GM11168 (cell line): ENCODE results near the gene SEMA3E.
"Not testable (repeated sequence)": the region's sequence is repeated elsewhere in the genome, so short reads cannot be mapped to it uniquely, and the experiment has no call there.

Experiments used
- in situ Hi-C: fragments of 300-500 bp; cut with MboI; formaldehyde crosslinking; loops from one replicate; pipeline ENCODE4 v1.12.0; 2022; ENCODE audit warnings: low sequenced_read_pairs; ENCODE audit not compliant: unreplicated experiment

The SEMA3E gene

GRCh38 chr7:83459101-83459929 lies 189.6 kb downstream of the SEMA3E start:
- in situ Hi-C loops: not testable (repeated sequence)

DNA sequence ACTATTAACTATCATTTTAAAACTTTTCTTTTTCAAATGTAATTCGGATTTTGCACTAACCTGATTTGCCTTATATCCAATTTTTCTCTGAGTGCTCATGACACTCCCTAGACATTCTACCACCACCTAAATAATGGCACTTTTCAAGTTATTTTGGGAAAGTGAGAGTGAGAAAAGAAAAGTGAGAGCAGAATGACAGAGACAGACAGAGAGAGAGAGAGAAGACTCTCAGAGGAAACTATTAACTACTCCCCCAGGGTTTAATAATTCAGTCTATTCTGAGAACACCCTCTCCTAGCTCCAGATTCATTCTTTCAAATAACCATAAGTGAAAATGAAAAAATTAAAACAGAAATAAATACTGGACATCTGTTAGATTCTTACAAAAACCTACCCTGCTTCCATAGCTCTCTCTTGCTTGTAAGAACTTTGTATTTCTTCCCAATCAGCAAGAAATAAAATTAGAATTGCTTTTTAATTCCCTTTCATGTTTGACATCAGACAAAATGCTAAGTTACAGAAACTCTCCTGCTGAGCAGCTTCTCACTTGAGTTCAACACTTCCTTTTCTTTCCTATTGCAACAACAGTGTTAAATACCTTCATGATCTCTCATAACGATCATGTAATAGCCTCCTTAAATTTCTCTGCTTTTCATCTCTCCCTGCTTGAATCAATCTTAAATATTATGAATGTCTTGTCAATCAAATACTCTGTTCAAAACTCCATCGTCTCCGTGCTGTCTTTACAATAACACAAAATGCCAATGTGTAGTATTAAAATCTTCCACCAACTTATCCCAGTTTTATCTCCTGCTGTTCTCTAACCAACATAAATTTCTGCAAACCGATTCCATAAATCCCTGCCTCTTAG lies 191.7 kb downstream of the SEMA3E start:
- in situ Hi-C loops: no loop called here

GRCh38 chr7:83456413-83456812 lies 192.5 kb downstream of the SEMA3E start:
- in situ Hi-C loops: no loop called here

DNA sequence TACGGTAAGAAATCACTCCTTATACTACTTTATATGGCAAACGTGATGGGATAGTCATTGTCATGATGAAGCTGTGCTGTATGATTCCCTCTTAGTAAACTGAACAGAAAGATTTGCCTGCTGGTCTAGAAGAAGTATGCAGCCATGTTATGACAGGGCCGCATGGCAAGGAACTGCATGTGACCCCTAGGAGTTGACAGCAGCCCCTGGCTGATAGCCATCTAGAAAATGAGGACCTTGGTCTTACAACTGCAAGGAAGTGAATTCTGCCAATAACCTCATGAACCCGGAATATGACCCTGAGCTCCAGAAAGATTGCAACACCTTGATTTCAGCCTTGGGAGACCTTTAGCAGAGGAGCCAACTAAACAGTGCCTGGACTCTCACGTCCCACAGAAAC lies 193.3 kb downstream of the SEMA3E start:
- in situ Hi-C loops: no loop called here

GRCh38 chr7:83452256-83452655 lies 196.7 kb downstream of the SEMA3E start:
- in situ Hi-C loops: no loop called here

DNA sequence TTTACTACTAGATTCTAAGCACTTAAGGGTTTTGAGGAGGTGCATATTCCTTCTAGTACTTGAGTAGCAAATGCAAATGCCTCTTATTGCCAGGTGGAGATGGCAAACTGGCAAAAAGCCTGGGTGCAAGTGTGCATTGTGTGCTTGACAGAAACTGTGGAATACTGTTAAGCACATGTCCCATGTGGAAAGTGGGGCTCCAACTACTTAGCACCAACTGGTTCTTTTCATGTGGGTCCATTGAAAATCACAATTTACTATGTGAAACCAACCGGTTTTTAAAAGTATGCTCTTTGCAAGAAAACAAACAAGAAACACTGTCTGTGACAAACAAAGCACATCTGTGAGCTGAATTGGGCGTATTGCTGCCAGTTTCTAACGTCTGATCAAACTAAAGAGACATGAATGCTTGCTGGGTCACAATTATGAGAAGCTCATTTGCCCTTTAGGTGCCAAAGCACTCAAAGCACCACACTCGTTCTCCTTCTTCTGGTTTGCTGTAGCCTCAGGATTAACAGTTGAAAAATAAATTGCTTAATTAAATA lies 197.4 kb downstream of the SEMA3E start:
- in situ Hi-C loops: no loop called here

- in situ Hi-C loops: no loop called here
Measured at GRCh38 chr7:83449781-83450180, 199.2 kb downstream of the SEMA3E start.

GRCh38 chr7:83447681-83448080 lies 201.3 kb downstream of the SEMA3E start:
- in situ Hi-C loops: no loop called here

GRCh38 chr7:83446102-83446669 lies 202.8 kb downstream of the SEMA3E start:
- in situ Hi-C loops: no loop called here

DNA sequence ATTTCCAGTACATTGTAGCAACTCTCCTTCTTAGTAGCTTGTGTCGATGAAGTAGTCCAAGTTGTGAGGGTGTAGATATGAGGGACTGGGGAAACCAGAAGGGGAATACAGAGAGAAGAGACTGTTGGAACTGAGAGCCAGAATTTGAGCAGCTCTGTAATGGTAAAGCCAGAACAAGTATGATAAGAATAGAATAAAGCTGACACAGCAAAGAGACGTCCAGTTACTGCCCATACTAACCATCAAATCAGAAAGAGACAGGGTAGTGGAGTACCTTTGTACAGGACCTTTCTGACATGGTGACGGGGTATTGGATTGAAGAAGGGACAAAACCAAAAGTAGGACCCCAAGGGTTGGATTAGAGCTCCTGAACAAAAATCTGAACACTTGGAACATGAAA lies 206.0 kb downstream of the SEMA3E start:
- in situ Hi-C loops: no loop called here

GRCh38 chr7:83439026-83439425 lies 209.9 kb downstream of the SEMA3E start:
- in situ Hi-C loops: no loop called here

GRCh38 chr7:83430289-83430688 lies 218.7 kb downstream of the SEMA3E start:
- in situ Hi-C loops: not testable (repeated sequence)

- in situ Hi-C loops: no loop called here
Measured at GRCh38 chr7:83429493-83429892, 219.4 kb downstream of the SEMA3E start.

- in situ Hi-C loops: no loop called here
Measured at GRCh38 chr7:83427884-83428283, 221.1 kb downstream of the SEMA3E start.

DNA sequence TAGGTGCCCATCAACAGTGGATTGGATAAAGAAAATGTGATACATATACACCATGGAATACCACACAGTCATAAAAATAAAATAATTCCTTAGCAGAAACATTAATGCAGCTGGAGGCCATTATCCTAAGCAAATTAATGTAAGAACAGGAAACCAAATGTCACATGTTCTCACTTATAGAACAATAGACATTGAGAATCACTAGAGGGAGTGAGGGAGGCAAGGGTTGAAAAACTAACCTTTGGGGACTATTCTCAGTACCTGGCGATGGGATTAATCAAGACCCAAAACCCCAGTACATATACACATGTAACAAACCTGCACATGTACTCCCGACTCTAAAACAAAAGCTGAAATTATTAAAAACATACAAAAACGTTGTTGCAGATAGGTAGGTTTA lies 222.6 kb downstream of the SEMA3E start:
- in situ Hi-C loops: no loop called here

- in situ Hi-C loops: no loop called here
Measured at GRCh38 chr7:83419013-83419412, 229.9 kb downstream of the SEMA3E start.

DNA sequence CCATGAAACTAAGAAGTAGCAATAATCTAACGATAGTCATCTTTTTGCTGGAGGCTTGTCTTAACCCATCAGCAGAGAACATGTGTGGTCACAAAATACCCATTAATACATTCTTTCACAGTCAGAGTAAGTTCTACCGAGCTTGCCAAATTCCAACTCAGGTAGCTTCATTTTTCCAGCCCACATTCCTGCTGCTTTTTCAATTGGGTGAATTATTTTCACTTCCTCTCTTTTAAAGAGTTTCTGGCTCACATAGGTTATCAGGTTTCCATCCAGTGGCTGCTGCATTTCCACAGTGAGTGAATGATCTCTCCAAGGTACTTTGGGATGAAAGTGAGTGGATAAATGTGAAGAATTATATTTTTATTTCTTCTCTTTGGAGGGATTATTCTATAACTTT lies 233.1 kb downstream of the SEMA3E start:
- in situ Hi-C loops: no loop called here

- in situ Hi-C loops: no loop called here
Measured at GRCh38 chr7:83414947-83415346, 234.0 kb downstream of the SEMA3E start.

DNA sequence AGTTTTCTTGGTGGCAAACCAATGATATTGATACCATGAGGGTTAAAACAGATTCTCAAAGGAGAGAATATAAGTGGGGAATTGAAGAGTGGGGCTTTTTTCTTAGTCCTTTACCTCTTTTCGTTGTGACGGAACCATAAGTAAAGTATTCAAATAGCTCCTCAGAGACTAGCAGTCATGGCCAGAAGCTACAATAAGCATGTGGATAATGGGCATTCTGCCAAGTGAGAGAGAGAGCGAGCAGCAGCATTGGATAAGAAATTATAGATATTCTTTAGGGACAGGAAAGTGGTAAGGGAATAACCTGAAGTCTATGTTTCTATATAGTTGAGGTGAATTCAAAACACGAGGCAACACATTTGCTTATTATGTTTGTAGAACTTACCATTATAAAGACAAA lies 235.1 kb downstream of the SEMA3E start:
- in situ Hi-C loops: no loop called here

DNA sequence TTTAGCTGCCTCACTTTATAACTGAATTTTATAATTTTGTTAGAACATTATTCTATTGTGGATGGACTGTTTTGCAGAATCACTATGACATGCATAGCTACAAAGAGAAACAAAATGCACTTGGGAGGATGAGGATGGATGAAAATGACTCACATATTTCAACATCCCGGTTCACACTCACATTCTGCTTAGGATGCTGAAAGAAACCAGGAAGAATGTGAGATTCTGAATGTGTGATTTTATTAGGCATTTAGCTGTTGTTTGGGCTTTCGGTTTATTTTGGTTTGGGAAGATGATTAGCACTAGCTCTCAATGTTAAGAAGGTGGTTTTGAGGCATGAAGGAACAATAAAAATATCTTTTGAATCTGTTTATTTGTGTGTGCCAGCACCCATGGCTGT lies 235.5 kb downstream of the SEMA3E start:
- in situ Hi-C loops: no loop called here
